Measurements from ENCODE around the gene TRHDE. TPM values are rescaled to one million over a fixed set of nuclear protein-coding genes. Genes with fewer than 3 reads are reported as not detected.

The TRHDE gene
- total and polyA plus RNA-seq, 4 donors, result 0.19 to 7.5 (median 3.5) TPM

GRCh38 chr12:72523754-72524153 is 251.6 kb downstream of the TRHDE start:
- no peak for ATAC-seq (ENCODE audit: insufficient read depth, low FRiP score)
- Histone ChIP-seq H3K9me3 (ENCODE audit: control insufficient read depth in 4 of 4, insufficient read depth in 3 of 4, low read length in 3 of 4) (no peaks in the 10 kb centered on the region), H3K4me3 (no peak overlapping the region), H3K4me1 (ENCODE audit: control insufficient read depth in 5 of 5, insufficient read depth in 5 of 5, low read length in 5 of 5) (no peaks in the 10 kb centered on the region), H3K9ac (ENCODE audit: insufficient read depth in 1 of 2, low read length in 2 of 2) (no peak overlapping the region), H3K27me3 (ENCODE audit: control insufficient read depth in 3 of 3, insufficient read depth in 3 of 3, low read length in 2 of 3) (no peaks in the 10 kb centered on the region), H3K27ac (ENCODE audit: low read depth in 1 of 2, low read length in 1 of 2) (no peak overlapping the region), H3K36me3 (ENCODE audit: control insufficient read depth in 4 of 4, insufficient read depth in 4 of 4, low read length in 4 of 4) (no peaks in the 10 kb centered on the region)
- no peak for DNase-seq
- no peak for TF ChIP-seq CTCF (IDR thresholded peaks at IDR 0.05; ENCODE audit: control extremely low read depth, extremely low read depth)
- WGBS, 2 donors, result 24 to 39% methylated on average over 3 of the region's 3 CpGs

GRCh38 chr12:72535212-72535990 is 263.2 kb downstream of the TRHDE start:
- no peak for TF ChIP-seq CTCF (IDR thresholded peaks at IDR 0.05; ENCODE audit: control extremely low read depth, extremely low read depth)
- DNase-seq (no peak), ATAC-seq (ENCODE audit: insufficient read depth, low FRiP score) (no peak)
- Histone ChIP-seq H3K9me3 (ENCODE audit: control insufficient read depth in 4 of 4, insufficient read depth in 3 of 4, low read length in 3 of 4) (no peaks in the 10 kb centered on the region), H3K4me3 (no peak overlapping the region), H3K36me3 (ENCODE audit: control insufficient read depth in 4 of 4, insufficient read depth in 4 of 4, low read length in 4 of 4) (no peaks in the 10 kb centered on the region), H3K27me3 (ENCODE audit: control insufficient read depth in 3 of 3, insufficient read depth in 3 of 3, low read length in 2 of 3) (no peaks in the 10 kb centered on the region), H3K4me1 (ENCODE audit: control insufficient read depth in 5 of 5, insufficient read depth in 5 of 5, low read length in 5 of 5) (no peaks in the 10 kb centered on the region), H3K27ac (ENCODE audit: low read depth in 1 of 2, low read length in 1 of 2) (no peak overlapping the region), H3K9ac (ENCODE audit: insufficient read depth in 1 of 2, low read length in 2 of 2) (no peak overlapping the region)
- 89 to 93% methylated on average over 1 of the region's 1 CpG for WGBS, 2 donors

- Histone ChIP-seq H3K36me3 (ENCODE audit: control insufficient read depth in 4 of 4, insufficient read depth in 4 of 4, low read length in 4 of 4) (no peaks in the 10 kb centered on the region), H3K4me1 (ENCODE audit: control insufficient read depth in 5 of 5, insufficient read depth in 5 of 5, low read length in 5 of 5) (no peaks in the 10 kb centered on the region), H3K9ac (ENCODE audit: insufficient read depth in 1 of 2, low read length in 2 of 2) (no peak overlapping the region), H3K27ac (ENCODE audit: low read depth in 1 of 2, low read length in 1 of 2) (no peak overlapping the region), H3K27me3 (ENCODE audit: control insufficient read depth in 3 of 3, insufficient read depth in 3 of 3, low read length in 2 of 3) (no peaks in the 10 kb centered on the region), H3K9me3 (ENCODE audit: control insufficient read depth in 4 of 4, insufficient read depth in 3 of 4, low read length in 3 of 4) (no peaks in the 10 kb centered on the region), H3K4me3 (no peak overlapping the region)
- ATAC-seq (ENCODE audit: insufficient read depth, low FRiP score) (no peak), DNase-seq (no peak)
- WGBS, 2 donors, result 64 to 74% methylated on average over 1 of the region's 1 CpG
- TF ChIP-seq CTCF (IDR thresholded peaks at IDR 0.05; ENCODE audit: control extremely low read depth, extremely low read depth), result no peak
Observed at GRCh38 chr12:72540811-72541210, 268.6 kb downstream of the TRHDE start.
